Calu3 (cell line): ENCODE results near the gene SLC6A9. TPM values are rescaled to one million over a fixed set of nuclear protein-coding genes. Genes with fewer than 3 reads are reported as not detected.
A peak's percentile ranks its signal among the peaks of the same experiment; 100 is the strongest.

Experiments
- BruUV-seq: library from RNA; stranded (reverse); fragments of 400-500 nt; replicated peaks from 2 replicates; lab custom pipeline; 2021; lab: Mats Ljungman, UMichigan
- CTCF ChIA-PET: fragments of 300-600 bp; sonication (Branson Sonifier 250); formaldehyde crosslinking; loops from one replicate; lab custom pipeline; 2022; ENCODE audit warnings: antibody characterized with exemption; lab: Charles Lee
- DNase-seq: peaks from one replicate; pipeline ENCODE4 v3.0.0; 2022
- H3K27ac Mint-ChIP-seq: one replicate; pipeline ENCODE4 v1.8.0; 2022; ENCODE audit warnings: mixed read lengths; ENCODE audit not compliant: unreplicated experiment
- H3K27me3 Mint-ChIP-seq: one replicate; pipeline ENCODE4 v1.8.0; 2022; ENCODE audit warnings: mixed read lengths; ENCODE audit not compliant: unreplicated experiment
- H3K36me3 Mint-ChIP-seq: one replicate; pipeline ENCODE4 v1.8.0; 2022; ENCODE audit warnings: mild to moderate bottlenecking, moderate library complexity, mixed read lengths; ENCODE audit not compliant: insufficient read depth, unreplicated experiment
- H3K4me1 Mint-ChIP-seq: one replicate; pipeline ENCODE4 v1.8.0; 2022; ENCODE audit warnings: mild to moderate bottlenecking, low read depth, mixed read lengths; ENCODE audit not compliant: unreplicated experiment
- H3K4me3 Mint-ChIP-seq: one replicate; pipeline ENCODE4 v1.8.0; 2022; ENCODE audit warnings: mild to moderate bottlenecking, low read depth, moderate library complexity, mixed read lengths; ENCODE audit not compliant: unreplicated experiment
- H3K9me3 Mint-ChIP-seq: one replicate; pipeline ENCODE4 v1.8.0; 2022; ENCODE audit warnings: low read depth, mixed read lengths; ENCODE audit not compliant: unreplicated experiment
- CTCF ChIP-seq: fragments of 200-600 bp; IDR thresholded peaks from one replicate; pipeline ENCODE4 v1.8.0; 2022; ENCODE audit warnings: antibody characterized with exemption; ENCODE audit not compliant: unreplicated experiment
- intact Hi-C: fragments of 100-400 bp; cut with micrococcal nuclease; formaldehyde crosslinking; loops from one replicate; pipeline ENCODE4 v1.10.0; 2022; ENCODE audit not compliant: unreplicated experiment
- total RNA-seq: library from RNA; stranded (reverse); gene quantifications from 2 replicates; pipeline ENCODE4 v1.2.3, GENCODE V29; 2022

Gene SLC6A9
- total RNA-seq, 1 experiment from 2014 or later = 18.2 TPM

GRCh38 chr1:44013949-44014348 is 17.3 kb downstream of the SLC6A9 start:
- CTCF ChIA-PET = interaction anchor here (1.8 kb wide), 1 partner anchor 11 kb away, joined by 4 read pairs; no protein-coding TSS in a partner anchor

GRCh38 chr1:44012941-44013609 is 18.2 kb downstream of the SLC6A9 start:
- H3K9me3 Mint-ChIP-seq = no peaks in the 10 kb centered on the region
- no peak overlapping the region for H3K4me3 Mint-ChIP-seq
- no peak for DNase-seq
- BruUV-seq = no TSS peak
- H3K4me1 Mint-ChIP-seq = peaks cover 9% of the 10 kb centered on the region
- intact Hi-C loops = loop anchor here (2.0 kb wide), 1 partner anchor 18 kb away; the partner anchor contains the start of gene SLC6A9
- H3K36me3 Mint-ChIP-seq = peaks cover 8% of the 10 kb centered on the region
- CTCF ChIA-PET = interaction anchor here (0.6 to 0.7 kb wide), 2 partner anchors 24 to 35 kb away, joined by 3 to 7 read pairs; no protein-coding TSS in a partner anchor
- no peak overlapping the region for H3K27ac Mint-ChIP-seq
- no peaks in the 10 kb centered on the region for H3K27me3 Mint-ChIP-seq
- TF ChIP-seq CTCF = no peak

More at GRCh38 chr1:44013949-44014348, 17.3 kb downstream of the SLC6A9 start:
- peaks cover 9% of the 10 kb centered on the region for H3K4me1 Mint-ChIP-seq
- no peak overlapping the region for H3K27ac Mint-ChIP-seq
- H3K27me3 Mint-ChIP-seq = no peaks in the 10 kb centered on the region
- H3K36me3 Mint-ChIP-seq = peaks cover 5% of the 10 kb centered on the region
- H3K9me3 Mint-ChIP-seq = no peaks in the 10 kb centered on the region
- DNase-seq = no peak
- intact Hi-C loops = loop anchor here (2.0 kb wide), 1 partner anchor 17 kb away; the partner anchor contains the start of gene SLC6A9
- no peak for TF ChIP-seq CTCF
- BruUV-seq = no TSS peak
- no peak overlapping the region for H3K4me3 Mint-ChIP-seq

GRCh38 chr1:44012404-44012803 is 18.9 kb downstream of the SLC6A9 start:
- no peak overlapping the region for H3K27ac Mint-ChIP-seq
- no peak for TF ChIP-seq CTCF
- H3K9me3 Mint-ChIP-seq = no peaks in the 10 kb centered on the region
- peak overlapping the region; percentile 32 for H3K4me3 Mint-ChIP-seq
- BruUV-seq = no TSS peak
- H3K36me3 Mint-ChIP-seq = peaks cover 12% of the 10 kb centered on the region
- intact Hi-C loops = loop anchor here (2.0 kb wide), 1 partner anchor 18 kb away; the partner anchor contains the start of gene SLC6A9
- peaks cover 9% of the 10 kb centered on the region for H3K4me1 Mint-ChIP-seq
- CTCF ChIA-PET = interaction anchor here (0.6 to 1.9 kb wide), 4 partner anchors 12 to 36 kb away, joined by 3 to 7 read pairs (median 4); no protein-coding TSS in a partner anchor
- H3K27me3 Mint-ChIP-seq = no peaks in the 10 kb centered on the region
- DNase-seq = peak; percentile 48

- no peak overlapping the region for H3K27ac Mint-ChIP-seq
- H3K4me3 Mint-ChIP-seq = no peak overlapping the region
- BruUV-seq = no TSS peak
- H3K36me3 Mint-ChIP-seq = peaks cover 7% of the 10 kb centered on the region
- intact Hi-C loops = no loop called here
- H3K9me3 Mint-ChIP-seq = no peaks in the 10 kb centered on the region
- TF ChIP-seq CTCF = no peak
- H3K4me1 Mint-ChIP-seq = peaks cover 9% of the 10 kb centered on the region
- CTCF ChIA-PET = interaction anchor here (0.5 to 1.9 kb wide), 4 partner anchors 20 to 248 kb away, joined by 3 to 5 read pairs (median 4); partner anchors contain the start of gene SLC6A9
- no peak for DNase-seq
- no peaks in the 10 kb centered on the region for H3K27me3 Mint-ChIP-seq
Observed at GRCh38 chr1:44010935-44011471, 20.3 kb downstream of the SLC6A9 start.
